RWPE2 (cell line): Measurements from ENCODE around the gene ADAMTS13.

ENCODE experiments used
- ATAC-seq: fragments of 200-7000 bp; cut with Tn5 transposase; 3 replicates; pipeline ENCODE4 v1.9.1; 2021; ENCODE audit warnings: low read depth
- DNase-seq: peaks from one replicate; pipeline ENCODE4 v3.0.0-alpha.2; 2020; ENCODE audit warnings: low spot score
- H3K27ac ChIP-seq: fragments of 450-650 bp; 2 replicates; pipeline ENCODE4 v1.5.1; 2017; ENCODE audit warnings: mild to moderate bottlenecking; ENCODE audit not compliant: poor library complexity, severe bottlenecking
- H3K27me3 ChIP-seq: fragments of 250-450 bp; sonication (Bioruptor Pico); 2 replicates; pipeline ENCODE4 v1.5.1; 2021; ENCODE audit warnings: mild to moderate bottlenecking, moderate library complexity; ENCODE audit not compliant: insufficient read depth, poor library complexity, severe bottlenecking
- H3K36me3 ChIP-seq: fragments of 250-450 bp; sonication (Bioruptor Pico); 2 replicates; pipeline ENCODE4 v1.5.1; 2020; ENCODE audit warnings: low read depth, mild to moderate bottlenecking, moderate library complexity
- H3K4me1 ChIP-seq: fragments of 250-450 bp; sonication (Bioruptor Pico); 2 replicates; pipeline ENCODE4 v1.5.1; 2021; ENCODE audit warnings: mild to moderate bottlenecking, moderate library complexity; ENCODE audit not compliant: insufficient read depth, poor library complexity, severe bottlenecking
- H3K4me3 ChIP-seq: fragments of 250-450 bp; sonication (Bioruptor Pico); 2 replicates; pipeline ENCODE4 v1.5.1; 2021; ENCODE audit warnings: mild to moderate bottlenecking, moderate library complexity; ENCODE audit not compliant: severe bottlenecking
- H3K9me3 ChIP-seq: fragments of 250-450 bp; sonication (Bioruptor Pico); 2 replicates; pipeline ENCODE4 v1.5.1; 2021; ENCODE audit warnings: mild to moderate bottlenecking, moderate library complexity; ENCODE audit not compliant: severe bottlenecking
- CTCF ChIP-seq: fragments of 450-650 bp; IDR thresholded peaks from one replicate; pipeline ENCODE4 v1.5.1; 2017; ENCODE audit warnings: mild to moderate bottlenecking, moderate library complexity; ENCODE audit not compliant: poor library complexity, severe bottlenecking

The ADAMTS13 gene

GRCh38 chr9:133475292-133476012 lies 53.3 kb downstream of the ADAMTS13 start:
- ATAC-seq (no peak), DNase-seq (no peak)
- no peaks in the 10 kb centered on the region for H3K4me1 ChIP-seq
- no peak overlapping the region for H3K4me3 ChIP-seq
- H3K9me3 ChIP-seq: no peaks in the 10 kb centered on the region
- H3K36me3 ChIP-seq: peaks cover 27% of the 10 kb centered on the region
- H3K27ac ChIP-seq: no peak overlapping the region
- TF ChIP-seq CTCF: no peak
- H3K27me3 ChIP-seq: no peaks in the 10 kb centered on the region

GRCh38 chr9:133476036-133476931 lies 54.1 kb downstream of the ADAMTS13 start:
- H3K36me3 ChIP-seq: peaks cover 27% of the 10 kb centered on the region
- H3K4me3 ChIP-seq: no peak overlapping the region
- ATAC-seq: no peak

GRCh38 chr9:133476941-133477340 lies 54.8 kb downstream of the ADAMTS13 start:
- Histone ChIP-seq H3K9me3 (no peaks in the 10 kb centered on the region), H3K27me3 (no peaks in the 10 kb centered on the region), H3K27ac (no peak overlapping the region), H3K4me1 (no peaks in the 10 kb centered on the region), H3K4me3 (no peak overlapping the region), H3K36me3 (peaks cover 27% of the 10 kb centered on the region)
- DNase-seq: no peak
- no peak for ATAC-seq
- TF ChIP-seq CTCF: no peak

More at GRCh38 chr9:133476036-133476931, 54.1 kb downstream of the ADAMTS13 start:
- DNase-seq: no peak
- Histone ChIP-seq H3K4me1 (no peaks in the 10 kb centered on the region), H3K27me3 (no peaks in the 10 kb centered on the region), H3K27ac (no peak overlapping the region), H3K9me3 (no peaks in the 10 kb centered on the region)
- no peak for TF ChIP-seq CTCF

GRCh38 chr9:133477461-133477860 lies 55.3 kb downstream of the ADAMTS13 start:
- H3K4me3 ChIP-seq: no peak overlapping the region
- H3K36me3 ChIP-seq: peaks cover 27% of the 10 kb centered on the region
- H3K27ac ChIP-seq: no peak overlapping the region
- DNase-seq (no peak), ATAC-seq (no peak)
- H3K9me3 ChIP-seq: no peaks in the 10 kb centered on the region
- no peak for TF ChIP-seq CTCF
- no peaks in the 10 kb centered on the region for H3K27me3 ChIP-seq
- no peaks in the 10 kb centered on the region for H3K4me1 ChIP-seq
